RCC 7860 (cell line): ENCODE data around the gene MAST4.

Experiments used
- DNase-seq: peaks from one replicate; pipeline ENCODE4 v3.0.0-alpha.2; 2015; ENCODE audit warnings: low spot score
- FAIRE-seq: peaks from 2 replicates; lab custom pipeline; 2012; peaks lifted over from hg19 to GRCh38; lab: Jason Lieb, UNC

Gene MAST4

GRCh38 chr5:66896171-66896570, 300.0 kb downstream of the MAST4 start:
- FAIRE-seq, result no peak
- no peak for DNase-seq

GRCh38 chr5:66897356-66897755, 301.2 kb downstream of the MAST4 start:
- FAIRE-seq, result no peak
- DNase-seq, result no peak

- DNase-seq (no peak), FAIRE-seq (no peak)
These were observed 302.2 kb downstream of the MAST4 start for GRCh38 chr5:66898241-66898995.

GRCh38 chr5:66903218-66903617, 307.0 kb downstream of the MAST4 start:
- no peak for FAIRE-seq
- no peak for DNase-seq

GRCh38 chr5:66903709-66904108, 307.5 kb downstream of the MAST4 start:
- FAIRE-seq (no peak), DNase-seq (no peak)

GRCh38 chr5:66904189-66904588, 308.0 kb downstream of the MAST4 start:
- FAIRE-seq, result no peak

GRCh38 chr5:66906021-66906420, 309.8 kb downstream of the MAST4 start:
- DNase-seq, result no peak
- FAIRE-seq, result no peak

More at GRCh38 chr5:66904189-66904588, 308.0 kb downstream of the MAST4 start:
- no peak for DNase-seq

- DNase-seq (no peak), FAIRE-seq (no peak)
These were observed 312.0 kb downstream of the MAST4 start for GRCh38 chr5:66908230-66908629.

GRCh38 chr5:66909364-66909763, 313.2 kb downstream of the MAST4 start:
- no peak for DNase-seq
- FAIRE-seq, result no peak

GRCh38 chr5:66912787-66913186, 316.6 kb downstream of the MAST4 start:
- DNase-seq (no peak), FAIRE-seq (no peak)

GRCh38 chr5:66915531-66915930, 319.3 kb downstream of the MAST4 start:
- DNase-seq (no peak), FAIRE-seq (no peak)

GRCh38 chr5:66922881-66923280, 326.7 kb downstream of the MAST4 start:
- no peak for FAIRE-seq

GRCh38 chr5:66923457-66923856, 327.3 kb downstream of the MAST4 start:
- FAIRE-seq, result no peak
- DNase-seq, result no peak

More at GRCh38 chr5:66922881-66923280, 326.7 kb downstream of the MAST4 start:
- DNase-seq, result no peak

- DNase-seq (no peak), FAIRE-seq (no peak)
These were observed 327.7 kb downstream of the MAST4 start for GRCh38 chr5:66923922-66924321.

- no peak for DNase-seq
- no peak for FAIRE-seq
These were observed 330.9 kb downstream of the MAST4 start for GRCh38 chr5:66927140-66927539.

- FAIRE-seq, result no peak
- DNase-seq, result no peak
These were observed 333.1 kb downstream of the MAST4 start for GRCh38 chr5:66929281-66929680.

GRCh38 chr5:66929995-66930394, 333.8 kb downstream of the MAST4 start:
- DNase-seq (no peak), FAIRE-seq (no peak)

- DNase-seq (no peak), FAIRE-seq (no peak)
These were observed 335.5 kb downstream of the MAST4 start for GRCh38 chr5:66931651-66932050.

- no peak for FAIRE-seq
- DNase-seq, result no peak
These were observed 336.3 kb downstream of the MAST4 start for GRCh38 chr5:66932457-66932856.

- FAIRE-seq (no peak), DNase-seq (peak; percentile 4)
These were observed 336.9 kb downstream of the MAST4 start for GRCh38 chr5:66933066-66933465.

- FAIRE-seq, result no peak
- DNase-seq, result no peak
These were observed 342.9 kb downstream of the MAST4 start for GRCh38 chr5:66939094-66939493.

GRCh38 chr5:66945389-66946349, 349.5 kb downstream of the MAST4 start:
- no peak for FAIRE-seq
- no peak for DNase-seq
